AG04449 (cell line): ENCODE results near the gene SOX14.

ENCODE experiments used
- CTCF ChIA-PET: fragments of 350-600 bp; formaldehyde crosslinking; extraction: SDS; loops from one replicate; lab custom pipeline; 2021; ENCODE audit warnings: antibody characterized with exemption; lab: Yijun Ruan, JAX
- POLR2A ChIA-PET: fragments of 400-600, 350-600 bp; formaldehyde crosslinking; extraction: SDS; loops from one replicate; lab custom pipeline; 2020; ENCODE audit warnings: antibody characterized with exemption, inconsistent platforms; lab: Yijun Ruan, JAX
- DNase-seq: peaks from one replicate; pipeline ENCODE4 v3.0.0-alpha.2; 2010; ENCODE audit warnings: low read depth, low spot score
- H3K4me3 ChIP-seq: 2 replicates; pipeline ENCODE4 v1.5.1; 2011; ENCODE audit warnings: low read depth, mild to moderate bottlenecking, control low read depth, low read length
- TF ChIP-seq, protein P1 (sequence below): IDR thresholded peaks from one replicate; pipeline ENCODE4 v1.5.1; 2011; ENCODE audit warnings: mild to moderate bottlenecking, moderate library complexity, low read length, control low read depth, inconsistent platforms; ENCODE audit not compliant: insufficient read depth; ENCODE audit errors: missing control alignments

SOX14 gene

DNA sequence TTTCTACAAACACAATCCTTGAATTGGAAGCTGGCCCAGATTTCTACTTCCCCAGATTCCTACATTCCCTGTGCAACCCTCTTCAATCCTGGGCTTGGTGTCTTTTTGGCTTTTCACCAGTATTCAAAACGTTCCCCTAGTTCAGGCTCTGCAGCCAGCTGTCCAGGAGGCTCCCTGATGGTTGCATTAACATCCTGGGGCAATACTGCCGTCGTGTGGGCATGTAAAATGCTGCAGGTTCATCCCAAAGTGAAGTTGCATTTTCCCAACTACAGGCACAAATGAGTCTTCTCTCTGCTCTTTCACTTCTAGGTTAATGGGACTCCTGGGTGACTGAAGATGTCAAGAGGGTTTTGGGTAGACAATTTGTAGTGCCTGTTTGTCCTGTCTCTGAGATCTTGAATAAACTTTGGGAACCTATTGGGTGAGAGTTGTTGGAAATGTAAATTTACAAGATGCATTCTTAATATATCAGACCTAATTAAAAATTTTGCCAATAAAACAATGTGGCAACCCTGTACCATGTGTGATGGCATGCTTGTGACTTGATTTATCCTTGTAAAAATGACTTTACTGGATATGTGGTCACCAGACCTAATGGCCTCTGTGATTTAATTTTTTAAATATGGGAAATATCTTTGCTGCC lies 28.6 kb downstream of the SOX14 start:
- no peak for DNase-seq
- TF ChIP-seq, protein P1, sequence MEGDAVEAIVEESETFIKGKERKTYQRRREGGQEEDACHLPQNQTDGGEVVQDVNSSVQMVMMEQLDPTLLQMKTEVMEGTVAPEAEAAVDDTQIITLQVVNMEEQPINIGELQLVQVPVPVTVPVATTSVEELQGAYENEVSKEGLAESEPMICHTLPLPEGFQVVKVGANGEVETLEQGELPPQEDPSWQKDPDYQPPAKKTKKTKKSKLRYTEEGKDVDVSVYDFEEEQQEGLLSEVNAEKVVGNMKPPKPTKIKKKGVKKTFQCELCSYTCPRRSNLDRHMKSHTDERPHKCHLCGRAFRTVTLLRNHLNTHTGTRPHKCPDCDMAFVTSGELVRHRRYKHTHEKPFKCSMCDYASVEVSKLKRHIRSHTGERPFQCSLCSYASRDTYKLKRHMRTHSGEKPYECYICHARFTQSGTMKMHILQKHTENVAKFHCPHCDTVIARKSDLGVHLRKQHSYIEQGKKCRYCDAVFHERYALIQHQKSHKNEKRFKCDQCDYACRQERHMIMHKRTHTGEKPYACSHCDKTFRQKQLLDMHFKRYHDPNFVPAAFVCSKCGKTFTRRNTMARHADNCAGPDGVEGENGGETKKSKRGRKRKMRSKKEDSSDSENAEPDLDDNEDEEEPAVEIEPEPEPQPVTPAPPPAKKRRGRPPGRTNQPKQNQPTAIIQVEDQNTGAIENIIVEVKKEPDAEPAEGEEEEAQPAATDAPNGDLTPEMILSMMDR, result peak; percentile 46

GRCh38 chr3:137796993-137797392 lies 32.9 kb downstream of the SOX14 start:
- POLR2A ChIA-PET, result no interaction called here
- TF ChIP-seq, protein P1, result no peak
- H3K4me3 ChIP-seq, result no peak overlapping the region
- CTCF ChIA-PET, result no interaction called here
- no peak for DNase-seq

More for the DNA sequence above, 28.6 kb downstream of the SOX14 start:
- H3K4me3 ChIP-seq, result no peak overlapping the region
- POLR2A ChIA-PET, result no interaction called here
- CTCF ChIA-PET, result no interaction called here

GRCh38 chr3:137803215-137803614 lies 39.1 kb downstream of the SOX14 start:
- POLR2A ChIA-PET, result no interaction called here
- H3K4me3 ChIP-seq, result no peak overlapping the region
- CTCF ChIA-PET, result no interaction called here
- TF ChIP-seq, protein P1, result no peak
- no peak for DNase-seq

GRCh38 chr3:137807998-137808397 lies 43.9 kb downstream of the SOX14 start:
- no peak for DNase-seq
- POLR2A ChIA-PET, result no interaction called here
- CTCF ChIA-PET, result no interaction called here
- H3K4me3 ChIP-seq, result no peak overlapping the region
- TF ChIP-seq, protein P1, result no peak

DNA sequence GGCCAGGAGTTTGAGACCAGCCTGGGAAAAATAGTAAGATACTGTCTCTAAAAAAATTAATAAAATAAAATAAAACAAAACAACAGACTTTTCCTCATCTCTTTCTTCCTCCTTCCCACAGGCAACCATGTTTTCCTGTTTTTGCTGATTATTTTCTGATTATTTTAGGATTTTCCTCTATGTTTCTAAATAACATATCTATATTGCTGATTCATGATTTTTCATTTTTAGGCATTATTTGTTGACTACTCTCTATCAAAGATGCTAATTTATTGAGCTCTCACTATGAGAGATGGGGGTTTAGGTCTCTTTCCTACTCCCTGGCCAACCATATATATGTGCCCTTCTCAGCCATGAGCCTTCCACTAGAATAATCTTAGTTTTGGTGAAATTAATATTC lies 45.4 kb downstream of the SOX14 start:
- TF ChIP-seq, protein P1, result no peak
- no peak overlapping the region for H3K4me3 ChIP-seq
- no peak for DNase-seq
- ChIA-PET POLR2A (no interaction called here), CTCF (no interaction called here)

- TF ChIP-seq, protein P1, result no peak
- ChIA-PET CTCF (no interaction called here), POLR2A (no interaction called here)
- no peak for DNase-seq
- no peak overlapping the region for H3K4me3 ChIP-seq
These were observed 47.9 kb downstream of the SOX14 start for GRCh38 chr3:137812023-137812422.
